ENCODE data around the gene GRIK2.

The GRIK2 gene

GRCh38 chr6:101458336-101458735 lies 64.8 kb downstream of the GRIK2 start:
- DNase-seq, result no peak

GRCh38 chr6:101458826-101459225 lies 65.3 kb downstream of the GRIK2 start:
- no peak for DNase-seq

GRCh38 chr6:101462576-101462975 lies 69.1 kb downstream of the GRIK2 start:
- no peak for DNase-seq

GRCh38 chr6:101465863-101466262 lies 72.4 kb downstream of the GRIK2 start:
- no peak for DNase-seq

- DNase-seq, result no peak
Measured at GRCh38 chr6:101477436-101477835, 83.9 kb downstream of the GRIK2 start.

GRCh38 chr6:101478891-101479290 lies 85.4 kb downstream of the GRIK2 start:
- DNase-seq, result no peak

GRCh38 chr6:101482606-101483005 lies 89.1 kb downstream of the GRIK2 start:
- DNase-seq, result no peak

GRCh38 chr6:101484781-101485180 lies 91.3 kb downstream of the GRIK2 start:
- DNase-seq, result no peak

- DNase-seq, result no peak
Measured at GRCh38 chr6:101486124-101486523, 92.6 kb downstream of the GRIK2 start.

- no peak for DNase-seq
Measured at GRCh38 chr6:101486726-101487125, 93.2 kb downstream of the GRIK2 start.

- no peak for DNase-seq
Measured at GRCh38 chr6:101489456-101489855, 95.9 kb downstream of the GRIK2 start.

GRCh38 chr6:101490857-101491256 lies 97.3 kb downstream of the GRIK2 start:
- no peak for DNase-seq

GRCh38 chr6:101502818-101503217 lies 109.3 kb downstream of the GRIK2 start:
- DNase-seq, result no peak

GRCh38 chr6:101509536-101509935 lies 116.0 kb downstream of the GRIK2 start:
- DNase-seq, result no peak

- no peak for DNase-seq
Measured at GRCh38 chr6:101513181-101513580, 119.7 kb downstream of the GRIK2 start.

GRCh38 chr6:101516578-101516977 lies 123.1 kb downstream of the GRIK2 start:
- no peak for DNase-seq

- DNase-seq, result no peak
Measured at GRCh38 chr6:101517632-101518031, 124.1 kb downstream of the GRIK2 start.

- no peak for DNase-seq
Measured at GRCh38 chr6:101522254-101522653, 128.7 kb downstream of the GRIK2 start.

- no peak for DNase-seq
Measured at GRCh38 chr6:101527467-101527866, 134.0 kb downstream of the GRIK2 start.

GRCh38 chr6:101528801-101529200 lies 135.3 kb downstream of the GRIK2 start:
- no peak for DNase-seq

GRCh38 chr6:101531538-101531937 lies 138.0 kb downstream of the GRIK2 start:
- DNase-seq, result no peak

GRCh38 chr6:101534386-101534785 lies 140.9 kb downstream of the GRIK2 start:
- DNase-seq, result no peak

GRCh38 chr6:101534821-101535220 lies 141.3 kb downstream of the GRIK2 start:
- DNase-seq, result no peak

- no peak for DNase-seq
Measured at GRCh38 chr6:101537753-101538316, 144.3 kb downstream of the GRIK2 start.

- no peak for DNase-seq
Measured at GRCh38 chr6:101539510-101540245, 146.2 kb downstream of the GRIK2 start.

All from CD4-positive, alpha-beta T cell treated with Interleukin-12 subunit alpha and Interleukin-12 subunit beta, for 1 hour (primary cell).